ENCODE measurements around the gene SOX6.

DNA sequence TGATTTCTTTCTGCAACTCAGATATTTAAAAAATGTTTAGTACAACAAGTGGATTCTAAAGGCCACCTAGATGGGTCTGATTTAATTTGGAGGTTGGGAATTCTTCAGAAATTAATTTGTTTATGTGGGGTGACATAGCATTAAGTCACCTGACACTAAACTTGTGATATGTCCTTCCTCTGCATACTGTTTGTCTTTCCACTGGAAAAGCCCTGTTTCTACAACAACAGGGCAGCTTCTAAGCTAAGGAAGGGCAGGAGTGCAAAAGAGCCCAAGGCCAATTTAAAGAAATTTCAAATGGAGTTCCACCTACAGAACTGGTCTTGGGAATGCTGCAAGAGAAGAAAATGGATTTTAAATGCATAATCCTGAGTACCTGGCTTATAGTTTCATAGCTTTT, 319.2 kb downstream of the SOX6 start:
- TF ChIP-seq, protein P1, sequence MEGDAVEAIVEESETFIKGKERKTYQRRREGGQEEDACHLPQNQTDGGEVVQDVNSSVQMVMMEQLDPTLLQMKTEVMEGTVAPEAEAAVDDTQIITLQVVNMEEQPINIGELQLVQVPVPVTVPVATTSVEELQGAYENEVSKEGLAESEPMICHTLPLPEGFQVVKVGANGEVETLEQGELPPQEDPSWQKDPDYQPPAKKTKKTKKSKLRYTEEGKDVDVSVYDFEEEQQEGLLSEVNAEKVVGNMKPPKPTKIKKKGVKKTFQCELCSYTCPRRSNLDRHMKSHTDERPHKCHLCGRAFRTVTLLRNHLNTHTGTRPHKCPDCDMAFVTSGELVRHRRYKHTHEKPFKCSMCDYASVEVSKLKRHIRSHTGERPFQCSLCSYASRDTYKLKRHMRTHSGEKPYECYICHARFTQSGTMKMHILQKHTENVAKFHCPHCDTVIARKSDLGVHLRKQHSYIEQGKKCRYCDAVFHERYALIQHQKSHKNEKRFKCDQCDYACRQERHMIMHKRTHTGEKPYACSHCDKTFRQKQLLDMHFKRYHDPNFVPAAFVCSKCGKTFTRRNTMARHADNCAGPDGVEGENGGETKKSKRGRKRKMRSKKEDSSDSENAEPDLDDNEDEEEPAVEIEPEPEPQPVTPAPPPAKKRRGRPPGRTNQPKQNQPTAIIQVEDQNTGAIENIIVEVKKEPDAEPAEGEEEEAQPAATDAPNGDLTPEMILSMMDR (IDR thresholded peaks at IDR 0.05; ENCODE audit: low read depth, low read length): no peak
- no peak for TF ChIP-seq EZH2phosphoT487 (IDR thresholded peaks at IDR 0.05; ENCODE audit: low read depth)
